ENCODE results near the gene ZBTB2.
A peak's percentile ranks its signal among the peaks of the same experiment; 100 is the strongest.
"Not testable (repeated sequence)": the region's sequence is repeated elsewhere in the genome, so short reads cannot be mapped to it uniquely, and the experiment has no call there.

ZBTB2 gene

GRCh38 chr6:151349651-151350270 is 41.6 kb downstream of the ZBTB2 start:
- Mint-ChIP-seq H3K4me3 (no peak overlapping the region), H3K36me3 (ENCODE audit: low read depth) (no peaks in the 10 kb centered on the region), H3K27ac (no peak overlapping the region), H3K27me3 (no peaks in the 10 kb centered on the region), H3K4me1 (ENCODE audit: low read depth) (no peaks in the 10 kb centered on the region), H3K9me3 (no peaks in the 10 kb centered on the region)
- DNase-seq: no peak

GRCh38 chr6:151342750-151343149 is 48.6 kb downstream of the ZBTB2 start:
- not testable (repeated sequence) for H3K27ac Mint-ChIP-seq; DNase-seq; H3K9me3 Mint-ChIP-seq; H3K4me3 Mint-ChIP-seq; H3K4me1 Mint-ChIP-seq (ENCODE audit: low read depth); H3K36me3 Mint-ChIP-seq (ENCODE audit: low read depth); H3K27me3 Mint-ChIP-seq

GRCh38 chr6:151341476-151342195 is 49.7 kb downstream of the ZBTB2 start:
- no peaks in the 10 kb centered on the region for H3K4me1 Mint-ChIP-seq (ENCODE audit: low read depth)
- H3K9me3 Mint-ChIP-seq: no peaks in the 10 kb centered on the region
- H3K27ac Mint-ChIP-seq: no peak overlapping the region
- no peaks in the 10 kb centered on the region for H3K27me3 Mint-ChIP-seq
- H3K36me3 Mint-ChIP-seq (ENCODE audit: low read depth): no peaks in the 10 kb centered on the region
- no peak for DNase-seq
- no peak overlapping the region for H3K4me3 Mint-ChIP-seq

- Mint-ChIP-seq H3K4me1 (ENCODE audit: low read depth) (no peaks in the 10 kb centered on the region), H3K36me3 (ENCODE audit: low read depth) (no peaks in the 10 kb centered on the region), H3K27ac (no peak overlapping the region), H3K4me3 (no peak overlapping the region), H3K9me3 (no peaks in the 10 kb centered on the region), H3K27me3 (no peaks in the 10 kb centered on the region)
- no peak for DNase-seq
Observed at GRCh38 chr6:151340219-151340978, 51.0 kb downstream of the ZBTB2 start.

GRCh38 chr6:151339369-151339768 is 52.0 kb downstream of the ZBTB2 start:
- Mint-ChIP-seq H3K27ac (no peak overlapping the region), H3K4me3 (no peak overlapping the region), H3K4me1 (ENCODE audit: low read depth) (peaks cover 3% of the 10 kb centered on the region), H3K36me3 (ENCODE audit: low read depth) (no peaks in the 10 kb centered on the region), H3K27me3 (no peaks in the 10 kb centered on the region), H3K9me3 (no peaks in the 10 kb centered on the region)
- no peak for DNase-seq

- Mint-ChIP-seq H3K36me3 (ENCODE audit: low read depth) (no peaks in the 10 kb centered on the region), H3K4me1 (ENCODE audit: low read depth) (peaks cover 3% of the 10 kb centered on the region), H3K27ac (no peak overlapping the region), H3K9me3 (no peaks in the 10 kb centered on the region), H3K27me3 (peaks cover 3% of the 10 kb centered on the region), H3K4me3 (no peak overlapping the region)
- DNase-seq: no peak
Observed at GRCh38 chr6:151338651-151339200, 52.6 kb downstream of the ZBTB2 start.

- Mint-ChIP-seq H3K36me3 (ENCODE audit: low read depth) (no peaks in the 10 kb centered on the region), H3K27ac (no peak overlapping the region), H3K4me1 (ENCODE audit: low read depth) (peaks cover 3% of the 10 kb centered on the region), H3K9me3 (no peaks in the 10 kb centered on the region), H3K27me3 (peaks cover 9% of the 10 kb centered on the region), H3K4me3 (no peak overlapping the region)
- DNase-seq: no peak
Observed at GRCh38 chr6:151335930-151336329, 55.4 kb downstream of the ZBTB2 start.

GRCh38 chr6:151330130-151330696 is 61.1 kb downstream of the ZBTB2 start:
- Mint-ChIP-seq H3K36me3 (ENCODE audit: low read depth) (no peaks in the 10 kb centered on the region), H3K9me3 (no peaks in the 10 kb centered on the region), H3K4me3 (no peak overlapping the region), H3K27ac (no peak overlapping the region), H3K4me1 (ENCODE audit: low read depth) (peaks cover 12% of the 10 kb centered on the region), H3K27me3 (peaks cover 55% of the 10 kb centered on the region)
- DNase-seq: no peak

- Mint-ChIP-seq H3K36me3 (ENCODE audit: low read depth) (no peaks in the 10 kb centered on the region), H3K27ac (no peak overlapping the region), H3K27me3 (peaks cover 71% of the 10 kb centered on the region), H3K4me1 (ENCODE audit: low read depth) (peaks cover 24% of the 10 kb centered on the region), H3K4me3 (no peak overlapping the region), H3K9me3 (no peaks in the 10 kb centered on the region)
- DNase-seq: no peak
Observed at GRCh38 chr6:151327101-151327500, 64.3 kb downstream of the ZBTB2 start.

- Mint-ChIP-seq H3K4me1 (ENCODE audit: low read depth) (peaks cover 24% of the 10 kb centered on the region), H3K9me3 (no peaks in the 10 kb centered on the region), H3K36me3 (ENCODE audit: low read depth) (no peaks in the 10 kb centered on the region), H3K4me3 (peak overlapping the region; percentile 69), H3K27me3 (peaks cover 71% of the 10 kb centered on the region), H3K27ac (no peak overlapping the region)
- DNase-seq: no peak
Observed at GRCh38 chr6:151326116-151326825, 65.1 kb downstream of the ZBTB2 start.

- Mint-ChIP-seq H3K27me3 (peaks cover 73% of the 10 kb centered on the region), H3K4me3 (peak overlapping the region; percentile 69), H3K27ac (no peak overlapping the region), H3K4me1 (ENCODE audit: low read depth) (peaks cover 24% of the 10 kb centered on the region), H3K36me3 (ENCODE audit: low read depth) (no peaks in the 10 kb centered on the region), H3K9me3 (no peaks in the 10 kb centered on the region)
- peak; percentile 46 for DNase-seq
Observed at GRCh38 chr6:151325075-151326050, 66.0 kb downstream of the ZBTB2 start.

GRCh38 chr6:151324488-151324825 is 66.9 kb downstream of the ZBTB2 start:
- peaks cover 24% of the 10 kb centered on the region for H3K4me1 Mint-ChIP-seq (ENCODE audit: low read depth)
- no peak overlapping the region for H3K27ac Mint-ChIP-seq
- peaks cover 67% of the 10 kb centered on the region for H3K27me3 Mint-ChIP-seq
- H3K36me3 Mint-ChIP-seq (ENCODE audit: low read depth): no peaks in the 10 kb centered on the region
- peak overlapping the region; percentile 6 for H3K4me3 Mint-ChIP-seq
- no peak for DNase-seq
- no peaks in the 10 kb centered on the region for H3K9me3 Mint-ChIP-seq

- peak; percentile 84 for DNase-seq
- Mint-ChIP-seq H3K4me3 (peak overlapping the region; percentile 6), H3K27ac (no peak overlapping the region), H3K36me3 (ENCODE audit: low read depth) (no peaks in the 10 kb centered on the region), H3K27me3 (peaks cover 61% of the 10 kb centered on the region), H3K9me3 (no peaks in the 10 kb centered on the region), H3K4me1 (ENCODE audit: low read depth) (peaks cover 24% of the 10 kb centered on the region)
Observed at GRCh38 chr6:151323791-151324487, 67.4 kb downstream of the ZBTB2 start.
